GM06990 (cell line): Measurements from ENCODE around the gene CACNA1D.

ENCODE experiments used
- DNase-seq: peaks from one replicate; pipeline ENCODE4 v3.0.0-alpha.2; 2011; ENCODE audit not compliant: insufficient read length; ENCODE audit errors: extremely low read depth
- H3K27me3 ChIP-seq: replicated peaks from 2 replicates; pipeline ENCODE4 v1.6.0; 2011; ENCODE audit warnings: low read length; ENCODE audit not compliant: control insufficient read depth, insufficient read depth
- H3K36me3 ChIP-seq: 2 replicates; pipeline ENCODE4 v1.5.1; 2011; ENCODE audit warnings: low read length; ENCODE audit not compliant: control insufficient read depth, insufficient read depth
- H3K4me3 ChIP-seq: replicated peaks from 2 replicates; pipeline ENCODE4 v1.5.1; 2011; ENCODE audit warnings: low read depth, mild to moderate bottlenecking, control low read depth, low read length
- CTCF ChIP-seq: IDR thresholded peaks from 2 replicates; pipeline ENCODE4 v1.5.1; 2011; ENCODE audit warnings: low read length, control low read depth, mild to moderate bottlenecking, inconsistent platforms; ENCODE audit not compliant: insufficient read depth, poor library complexity, severe bottlenecking

The CACNA1D gene

GRCh38 chr3:53513556-53514190 is 19.3 kb downstream of the CACNA1D start:
- Histone ChIP-seq H3K4me3 (no peak overlapping the region), H3K27me3 (no peaks in the 10 kb centered on the region; the same call in 1 of the 2 replicates)

GRCh38 chr3:53516339-53516738 is 21.9 kb downstream of the CACNA1D start:
- no peak for TF ChIP-seq CTCF
- no peak overlapping the region for H3K4me3 ChIP-seq
- DNase-seq: no peak
- H3K36me3 ChIP-seq: no peaks in the 10 kb centered on the region
- no peaks in the 10 kb centered on the region for H3K27me3 ChIP-seq

More at GRCh38 chr3:53513556-53514190, 19.3 kb downstream of the CACNA1D start:
- H3K36me3 ChIP-seq: no peaks in the 10 kb centered on the region
- no peak for DNase-seq
- peak; percentile 59 for TF ChIP-seq CTCF

DNA sequence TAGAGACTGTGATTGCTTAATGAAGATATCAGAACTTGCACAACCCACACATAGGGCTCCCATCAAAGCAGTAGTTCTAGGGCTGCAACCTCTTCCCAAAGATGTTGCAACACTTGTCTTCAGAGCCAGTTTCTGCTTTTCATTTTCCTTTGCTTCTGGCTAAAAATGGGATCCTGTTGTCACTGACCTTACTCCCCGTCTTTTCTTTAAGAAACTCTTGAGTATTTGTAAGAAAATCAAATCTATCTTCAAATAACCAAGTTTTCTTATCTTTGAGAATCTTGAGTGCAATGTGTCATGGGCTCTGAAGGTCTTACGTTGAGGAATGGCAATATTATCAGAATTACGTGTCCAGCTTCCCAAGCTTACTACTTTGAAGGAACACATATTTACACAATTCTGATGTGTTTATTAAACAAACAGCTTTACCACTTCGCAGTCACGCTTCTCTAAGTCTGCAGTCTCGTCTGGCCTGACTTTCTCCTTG is 24.1 kb downstream of the CACNA1D start:
- TF ChIP-seq CTCF: no peak

DNA sequence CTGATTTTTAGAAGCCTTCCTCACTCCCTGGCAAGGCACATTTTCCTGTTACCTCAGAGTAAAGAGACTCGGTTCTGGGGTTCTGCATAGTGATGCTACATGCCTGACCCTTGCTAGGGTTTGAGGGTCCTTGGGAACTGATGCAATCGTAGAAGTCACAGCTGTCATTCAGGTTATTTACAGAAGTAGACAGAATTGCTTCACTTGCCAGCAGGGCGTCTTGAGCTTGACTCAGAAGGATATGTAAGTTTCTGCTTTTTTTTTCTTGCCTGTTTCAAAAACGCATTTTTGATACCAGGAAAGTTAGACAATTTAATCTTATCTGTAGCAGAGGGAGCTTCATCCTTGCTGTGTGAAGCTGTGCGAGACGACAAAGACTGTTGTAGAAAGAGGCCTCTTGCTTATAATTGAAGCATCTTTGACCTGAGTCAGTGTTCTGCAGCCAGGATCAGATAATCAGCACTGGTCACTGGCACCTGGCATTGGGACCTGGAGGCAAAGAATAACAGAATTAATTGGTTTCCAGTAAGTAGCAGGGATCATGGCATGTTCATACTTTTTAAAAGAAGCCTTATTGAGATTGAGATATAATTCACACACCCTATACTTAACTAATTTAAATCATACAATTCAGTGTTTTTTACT is 24.8 kb downstream of the CACNA1D start:
- no peak overlapping the region for H3K4me3 ChIP-seq
- no peak for DNase-seq
- no peaks in the 10 kb centered on the region for H3K27me3 ChIP-seq
- H3K36me3 ChIP-seq: no peaks in the 10 kb centered on the region
- TF ChIP-seq CTCF: no peak

More for the DNA sequence above, 24.1 kb downstream of the CACNA1D start:
- Histone ChIP-seq H3K27me3 (no peaks in the 10 kb centered on the region), H3K36me3 (no peaks in the 10 kb centered on the region), H3K4me3 (no peak overlapping the region)
- no peak for DNase-seq

DNA sequence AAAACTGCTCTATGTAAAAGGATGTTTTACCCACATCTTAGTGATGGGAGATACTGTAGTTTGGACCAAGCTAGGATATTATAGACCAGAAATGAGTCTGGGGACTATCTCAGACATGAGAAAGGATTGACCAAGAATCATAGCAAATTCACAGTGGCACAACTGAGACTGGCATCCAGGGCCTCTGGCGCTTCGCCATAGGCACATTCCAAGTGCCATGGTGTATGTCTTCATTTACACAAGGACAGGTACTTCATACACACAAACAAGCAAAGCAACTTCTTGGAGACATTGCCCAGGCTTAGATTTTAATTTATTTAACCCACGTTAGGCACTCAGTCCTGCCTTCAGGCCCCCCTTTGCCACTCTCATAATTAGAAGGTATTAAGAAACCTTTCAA is 28.9 kb downstream of the CACNA1D start:
- H3K27me3 ChIP-seq: no peaks in the 10 kb centered on the region
- no peak for TF ChIP-seq CTCF
- no peak for DNase-seq
- H3K4me3 ChIP-seq: no peak overlapping the region
- no peaks in the 10 kb centered on the region for H3K36me3 ChIP-seq
